Mucosa of rectum (tissue), 2 donors: ENCODE data around the gene TNFRSF25.

ENCODE experiments used
- H3K27ac ChIP-seq, 2 donors: one replicate each; pipeline ENCODE4 v1.7.0; 2013; ENCODE audit warnings: inconsistent platforms in 2 of 2, low read depth in 2 of 2, low read length in 2 of 2
- H3K27me3 ChIP-seq, 2 donors: one replicate each; pipeline ENCODE4 v1.7.0; 2013; ENCODE audit warnings: low read length in 2 of 2; ENCODE audit not compliant: control insufficient read depth in 2 of 2, insufficient read depth in 2 of 2
- H3K36me3 ChIP-seq, 2 donors: one replicate each; pipeline ENCODE4 v1.7.0; 2013; ENCODE audit warnings: low read length in 2 of 2; ENCODE audit not compliant: control insufficient read depth in 2 of 2, insufficient read depth in 2 of 2
- H3K4me1 ChIP-seq, 2 donors: one replicate each; pipeline ENCODE4 v1.7.0; 2013; ENCODE audit warnings: low read length in 2 of 2, mild to moderate bottlenecking in 1 of 2; ENCODE audit not compliant: control insufficient read depth in 2 of 2, insufficient read depth in 2 of 2
- H3K4me3 ChIP-seq, 2 donors: one replicate each; pipeline ENCODE4 v1.7.0; 2013; ENCODE audit warnings: low read length in 2 of 2
- H3K9ac ChIP-seq, 2 donors: one replicate each; pipeline ENCODE4 v1.7.0; 2013; ENCODE audit warnings: low read length in 2 of 2, low read depth in 1 of 2, mild to moderate bottlenecking in 1 of 2
- H3K9me3 ChIP-seq, 2 donors: one replicate each; pipeline ENCODE4 v1.7.0; 2013; ENCODE audit warnings: low read length in 2 of 2; ENCODE audit not compliant: control insufficient read depth in 2 of 2
- donor health status: healthy.
- donor health status: Normal muscosa, but diverticular disease.

The TNFRSF25 gene

GRCh38 chr1:6501279-6501813 is 35.4 kb upstream of the TNFRSF25 start:
- no peaks in the 10 kb centered on the region for H3K9me3 ChIP-seq
- peaks cover 5 to 8% of the 10 kb centered on the region in 2 donors for H3K27me3 ChIP-seq
- H3K4me3 ChIP-seq = no peak overlapping the region
- peaks cover 6 to 16% of the 10 kb centered on the region in 2 donors for H3K4me1 ChIP-seq
- H3K27ac ChIP-seq = peak overlapping the region in 1 of 2 donors; percentile 17
- H3K36me3 ChIP-seq = no peaks in the 10 kb centered on the region
- H3K9ac ChIP-seq = no peak overlapping the region

DNA sequence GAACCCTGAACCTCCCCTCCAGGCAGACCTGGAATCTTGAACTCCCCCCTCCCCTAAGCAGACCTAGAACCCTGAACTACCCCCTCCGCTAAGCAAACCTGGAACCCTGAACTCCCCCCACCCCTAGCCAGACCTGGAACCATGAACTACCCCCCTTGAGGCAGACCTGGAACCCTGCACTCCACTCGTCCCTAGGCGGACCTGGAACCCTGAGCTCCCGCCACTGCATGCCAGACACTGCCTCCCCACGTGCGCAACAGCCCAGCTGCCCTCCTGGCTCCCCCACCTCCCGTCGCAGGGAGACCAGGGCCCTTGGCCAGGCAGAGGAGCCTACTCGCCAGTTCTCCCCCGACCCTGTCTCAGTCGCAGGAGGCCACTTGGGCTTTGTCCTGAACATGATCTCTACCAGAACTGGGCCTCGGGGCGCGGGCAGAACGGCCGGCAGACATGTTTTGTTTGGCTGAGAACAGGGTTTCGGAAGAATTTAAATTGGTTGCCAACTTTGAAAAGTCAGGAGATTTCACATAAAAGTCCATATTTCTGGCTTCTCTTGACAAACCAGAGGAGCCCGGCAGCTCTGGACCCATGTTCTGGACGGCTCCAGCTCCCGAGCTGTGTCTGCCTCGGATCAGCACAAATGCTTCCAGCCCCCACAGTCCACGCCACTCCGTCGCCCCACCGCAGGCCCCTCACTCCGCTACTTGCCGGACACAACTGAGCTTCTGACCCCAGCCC is 34.7 kb upstream of the TNFRSF25 start:
- H3K27me3 ChIP-seq = peaks cover 5 to 9% of the 10 kb centered on the region in 2 donors
- no peak overlapping the region for H3K4me3 ChIP-seq
- H3K27ac ChIP-seq = no peak overlapping the region
- no peaks in the 10 kb centered on the region for H3K36me3 ChIP-seq
- H3K4me1 ChIP-seq = peaks cover 7 to 16% of the 10 kb centered on the region in 2 donors
- H3K9me3 ChIP-seq = no peaks in the 10 kb centered on the region
- no peak overlapping the region for H3K9ac ChIP-seq

- Histone ChIP-seq H3K9me3 (no peaks in the 10 kb centered on the region), H3K27me3 (peaks cover 8 to 9% of the 10 kb centered on the region in 2 donors), H3K4me1 (peaks cover 8 to 16% of the 10 kb centered on the region in 2 donors), H3K4me3 (no peak overlapping the region), H3K36me3 (no peaks in the 10 kb centered on the region), H3K9ac (no peak overlapping the region), H3K27ac (no peak overlapping the region)
Observed at GRCh38 chr1:6499296-6499695, 33.3 kb upstream of the TNFRSF25 start.

DNA sequence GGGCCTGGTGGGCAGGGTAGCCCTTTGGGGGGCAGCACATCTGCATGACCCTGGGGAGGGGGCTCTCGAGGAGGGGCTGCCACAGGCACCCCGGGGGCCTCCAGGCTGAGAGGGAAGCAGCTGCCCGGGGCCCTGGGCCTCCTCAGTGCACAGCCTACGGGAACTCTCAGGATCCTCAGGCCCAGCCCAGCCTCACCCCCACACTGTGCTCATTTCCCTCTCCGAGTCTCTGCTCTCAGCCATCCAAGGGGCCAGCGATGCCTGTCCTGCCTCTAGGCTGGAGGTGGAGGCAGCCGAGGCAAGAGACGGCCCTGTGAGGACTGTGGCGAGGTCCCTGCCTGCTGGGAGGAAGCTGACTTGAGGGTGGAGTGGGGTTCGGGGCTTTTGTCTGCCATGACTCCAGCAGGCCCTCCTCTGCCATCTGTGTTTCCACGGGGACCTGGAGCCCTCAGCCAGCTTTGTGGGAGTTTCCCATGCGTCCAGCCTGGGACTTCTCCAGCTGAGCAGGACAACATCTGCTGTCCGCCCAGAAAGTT is 32.7 kb upstream of the TNFRSF25 start:
- H3K4me1 ChIP-seq = peaks cover 8 to 16% of the 10 kb centered on the region in 2 donors
- H3K36me3 ChIP-seq = no peaks in the 10 kb centered on the region
- H3K4me3 ChIP-seq = no peak overlapping the region
- H3K9me3 ChIP-seq = no peaks in the 10 kb centered on the region
- no peak overlapping the region for H3K27ac ChIP-seq
- H3K9ac ChIP-seq = no peak overlapping the region
- H3K27me3 ChIP-seq = peaks cover 8 to 9% of the 10 kb centered on the region in 2 donors

DNA sequence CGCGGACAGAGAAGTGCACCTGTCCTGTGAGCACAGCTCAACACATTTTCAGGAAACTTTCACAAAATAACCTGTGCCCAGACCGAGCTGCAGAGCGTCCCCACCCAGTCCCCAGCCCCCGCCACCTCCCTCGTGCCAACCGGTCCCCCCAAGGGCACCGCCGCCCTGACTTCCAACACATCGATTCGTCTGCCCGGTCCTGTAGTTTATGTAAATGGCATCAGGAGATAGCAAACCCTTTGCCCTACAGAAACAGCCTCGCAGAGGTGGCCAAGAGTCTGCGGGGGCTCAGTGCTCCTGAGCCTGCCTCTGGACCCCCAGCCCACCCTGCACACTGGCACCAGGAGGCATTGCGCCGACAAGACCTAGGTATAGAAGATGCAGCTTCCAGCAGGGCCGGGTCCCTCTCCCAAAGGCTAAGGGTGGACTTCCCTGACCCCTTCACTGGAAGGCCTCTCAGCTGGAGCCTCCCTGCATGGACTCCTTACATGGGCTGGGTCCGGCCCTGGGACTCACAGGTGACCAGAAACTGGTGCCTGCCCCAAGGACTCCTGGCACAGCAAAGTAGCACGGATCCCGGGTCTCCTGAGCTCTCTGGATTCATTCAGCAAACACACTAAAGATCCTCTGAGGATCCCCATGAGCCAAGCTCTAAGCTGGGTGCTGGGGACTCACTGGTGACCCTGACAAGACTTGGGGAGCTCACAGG is 32.0 kb upstream of the TNFRSF25 start:
- peaks cover 8 to 9% of the 10 kb centered on the region in 2 donors for H3K27me3 ChIP-seq
- no peaks in the 10 kb centered on the region for H3K36me3 ChIP-seq
- no peaks in the 10 kb centered on the region for H3K9me3 ChIP-seq
- peak overlapping the region; percentile 49 to 66 for H3K4me3 ChIP-seq
- no peak overlapping the region for H3K27ac ChIP-seq
- H3K9ac ChIP-seq = peak overlapping the region in 1 of 2 donors; percentile 36
- peaks cover 8 to 16% of the 10 kb centered on the region in 2 donors for H3K4me1 ChIP-seq

GRCh38 chr1:6497215-6497866 is 31.4 kb upstream of the TNFRSF25 start:
- Histone ChIP-seq H3K27me3 (peaks cover 8 to 9% of the 10 kb centered on the region in 2 donors), H3K27ac (no peak overlapping the region), H3K4me3 (peak overlapping the region; percentile 49 to 66), H3K9ac (peak overlapping the region in 1 of 2 donors; percentile 36), H3K9me3 (no peaks in the 10 kb centered on the region), H3K36me3 (no peaks in the 10 kb centered on the region), H3K4me1 (peaks cover 8 to 16% of the 10 kb centered on the region in 2 donors)

- Histone ChIP-seq H3K27me3 (peaks cover 8 to 9% of the 10 kb centered on the region in 2 donors), H3K36me3 (no peaks in the 10 kb centered on the region), H3K4me1 (peaks cover 8 to 11% of the 10 kb centered on the region in 2 donors), H3K27ac (no peak overlapping the region), H3K9me3 (no peaks in the 10 kb centered on the region), H3K4me3 (peak overlapping the region in 1 of 2 donors; percentile 19), H3K9ac (no peak overlapping the region)
Observed at GRCh38 chr1:6496890-6497214, 30.9 kb upstream of the TNFRSF25 start.

DNA sequence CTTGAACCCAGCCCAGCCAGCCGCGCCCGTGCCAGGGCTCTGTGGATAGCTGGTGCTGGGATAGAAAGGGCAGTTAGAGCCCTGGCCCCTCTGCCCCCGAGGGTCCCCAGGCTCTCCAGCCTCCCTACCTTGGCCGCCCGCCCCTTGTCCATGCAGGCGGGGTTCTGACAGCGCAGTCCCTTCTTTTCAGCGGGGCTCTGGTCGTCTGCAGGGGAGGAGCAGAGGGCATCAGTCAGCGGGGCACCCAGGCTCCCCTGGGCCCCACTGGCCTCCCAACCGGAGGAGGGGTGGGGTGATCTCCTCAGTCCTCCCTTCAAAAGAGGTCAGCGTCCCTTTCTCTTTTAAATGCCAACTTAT is 30.4 kb upstream of the TNFRSF25 start:
- Histone ChIP-seq H3K4me1 (peaks cover 9 to 12% of the 10 kb centered on the region in 2 donors), H3K36me3 (no peaks in the 10 kb centered on the region), H3K9ac (no peak overlapping the region), H3K4me3 (no peak overlapping the region), H3K9me3 (no peaks in the 10 kb centered on the region), H3K27me3 (peaks cover 8 to 9% of the 10 kb centered on the region in 2 donors), H3K27ac (no peak overlapping the region)

- Histone ChIP-seq H3K27ac (no peak overlapping the region), H3K27me3 (peaks cover 8 to 9% of the 10 kb centered on the region in 2 donors), H3K4me1 (peaks cover 10 to 15% of the 10 kb centered on the region in 2 donors), H3K9me3 (no peaks in the 10 kb centered on the region), H3K36me3 (no peaks in the 10 kb centered on the region), H3K9ac (no peak overlapping the region), H3K4me3 (no peak overlapping the region)
Observed at GRCh38 chr1:6495540-6496364, 29.8 kb upstream of the TNFRSF25 start.
